Stomach (tissue), 4 donors: Measurements from ENCODE around the gene IGDCC3.

ENCODE experiments used
- POLR2AphosphoS5 ChIP-seq, 3 donors: sonication (generic); formaldehyde crosslinking; IDR thresholded peaks; one replicate each; pipeline ENCODE4 v1.6.1; 2016; ENCODE audit warnings: antibody characterized with exemption in 3 of 3
- TF ChIP-seq, protein P1 (sequence below), 7 experiments: fragments of 450-650 bp in 4 of 7; fragments of 200-600 bp in 3 of 7; sonication (generic) in 3 of 7; IDR thresholded peaks; one replicate each; pipeline ENCODE4 v1.5.1; 2016 to 2019; ENCODE audit warnings: antibody characterized with exemption in 7 of 7, control low read depth in 2 of 7, mild to moderate bottlenecking in 1 of 7

DNA sequence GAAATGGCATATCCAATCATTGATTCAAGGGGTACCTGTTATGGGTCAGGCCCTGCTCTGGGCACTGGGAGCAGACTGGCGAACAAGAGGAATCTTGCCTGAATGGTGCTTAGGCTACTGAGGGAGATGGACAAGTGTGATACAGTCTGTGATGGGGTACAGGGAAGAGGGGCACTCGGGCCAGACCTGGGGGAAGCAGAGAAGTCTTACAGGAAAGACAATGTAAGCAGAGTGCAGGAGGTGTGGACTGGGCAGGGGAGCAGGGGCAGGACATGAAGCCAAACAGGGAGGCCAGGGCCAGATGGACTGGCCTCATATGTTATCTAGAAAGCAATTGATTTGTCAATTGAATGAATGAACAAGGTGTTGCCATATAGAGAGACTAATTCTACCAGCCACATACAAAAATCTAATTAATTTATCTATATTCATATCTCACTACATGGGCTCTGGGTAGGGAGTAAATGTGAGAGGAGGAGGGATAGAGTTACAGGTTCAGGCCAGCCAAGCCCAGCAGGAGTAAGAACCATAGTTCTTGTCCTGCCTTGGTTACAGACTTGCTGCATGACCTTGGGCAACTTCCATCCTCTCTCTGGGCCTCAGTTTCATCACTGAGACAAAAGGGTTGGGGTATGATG lies 48.5 kb upstream of the IGDCC3 start:
- TF ChIP-seq, protein P1, sequence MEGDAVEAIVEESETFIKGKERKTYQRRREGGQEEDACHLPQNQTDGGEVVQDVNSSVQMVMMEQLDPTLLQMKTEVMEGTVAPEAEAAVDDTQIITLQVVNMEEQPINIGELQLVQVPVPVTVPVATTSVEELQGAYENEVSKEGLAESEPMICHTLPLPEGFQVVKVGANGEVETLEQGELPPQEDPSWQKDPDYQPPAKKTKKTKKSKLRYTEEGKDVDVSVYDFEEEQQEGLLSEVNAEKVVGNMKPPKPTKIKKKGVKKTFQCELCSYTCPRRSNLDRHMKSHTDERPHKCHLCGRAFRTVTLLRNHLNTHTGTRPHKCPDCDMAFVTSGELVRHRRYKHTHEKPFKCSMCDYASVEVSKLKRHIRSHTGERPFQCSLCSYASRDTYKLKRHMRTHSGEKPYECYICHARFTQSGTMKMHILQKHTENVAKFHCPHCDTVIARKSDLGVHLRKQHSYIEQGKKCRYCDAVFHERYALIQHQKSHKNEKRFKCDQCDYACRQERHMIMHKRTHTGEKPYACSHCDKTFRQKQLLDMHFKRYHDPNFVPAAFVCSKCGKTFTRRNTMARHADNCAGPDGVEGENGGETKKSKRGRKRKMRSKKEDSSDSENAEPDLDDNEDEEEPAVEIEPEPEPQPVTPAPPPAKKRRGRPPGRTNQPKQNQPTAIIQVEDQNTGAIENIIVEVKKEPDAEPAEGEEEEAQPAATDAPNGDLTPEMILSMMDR (IDR thresholded peaks at IDR 0.05) = no peak
- no peak for TF ChIP-seq POLR2AphosphoS5 (IDR thresholded peaks at IDR 0.05)
